CD14-positive monocyte (primary cell): ENCODE results near the gene CNPPD1. TPM values are rescaled to one million over a fixed set of nuclear protein-coding genes. Genes with fewer than 3 reads are reported as not detected.

Experiments
- DNase-seq, 3 donors: peaks; one replicate each; pipeline ENCODE4 v3.0.0-alpha.2; 2011 to 2022
- H2AFZ ChIP-seq: 2 replicates; pipeline ENCODE4 v1.6.0; 2012; ENCODE audit warnings: mild to moderate bottlenecking, low read depth, low read length, inconsistent platforms; ENCODE audit not compliant: insufficient read depth, poor library complexity, severe bottlenecking
- H3K27ac ChIP-seq, 2 donors: 1 replicate in 1 of 2; 2 replicates in 1 of 2; pipeline ENCODE4 v1.5.1; 2012 to 2013; ENCODE audit warnings: low read length in 2 of 2, control low read depth in 1 of 2, inconsistent platforms in 1 of 2, low read depth in 1 of 2, mild to moderate bottlenecking in 1 of 2
- H3K27me3 ChIP-seq, 2 donors: one replicate each; pipeline versions ENCODE4 v1.6.0 to v1.6.1; 2011 to 2013; ENCODE audit warnings: low read length in 2 of 2; ENCODE audit not compliant: control insufficient read depth in 2 of 2, insufficient read depth in 2 of 2
- H3K36me3 ChIP-seq, 2 donors: replicated peaks in 1 of 2; 1 replicate in 1 of 2; 2 replicates in 1 of 2; pipeline versions ENCODE4 v1.5.1 to v1.6.1; 2012 to 2013; ENCODE audit warnings: low read length in 2 of 2, control low read depth in 1 of 2, inconsistent platforms in 1 of 2, mild to moderate bottlenecking in 1 of 2; ENCODE audit not compliant: insufficient read depth in 2 of 2, control insufficient read depth in 1 of 2
- H3K4me1 ChIP-seq, 2 donors: 1 replicate in 1 of 2; 2 replicates in 1 of 2; pipeline versions ENCODE4 v1.5.1 to v1.6.1; 2012 to 2013; ENCODE audit warnings: low read length in 2 of 2, control low read depth in 1 of 2, inconsistent platforms in 1 of 2, mild to moderate bottlenecking in 1 of 2, moderate library complexity in 1 of 2; ENCODE audit not compliant: insufficient read depth in 2 of 2, control insufficient read depth in 1 of 2
- H3K4me2 ChIP-seq: replicated peaks from 2 replicates; pipeline ENCODE3; 2012; ENCODE audit warnings: low read length, moderate library complexity, mild to moderate bottlenecking; ENCODE audit not compliant: poor library complexity, severe bottlenecking; ENCODE audit errors: extremely low read depth
- H3K4me3 ChIP-seq, 3 experiments: fragments of 200-600 bp in 1 of 3; sonication (generic) in 1 of 3; replicated peaks in 1 of 3; 1 replicate in 2 of 3; 2 replicates in 1 of 3; pipeline ENCODE4 v1.5.1; 2011 to 2013; ENCODE audit warnings: low read length in 3 of 3, mild to moderate bottlenecking in 3 of 3, control low read depth in 2 of 3, low read depth in 2 of 3, inconsistent platforms in 1 of 3, moderate library complexity in 1 of 3
- H3K79me2 ChIP-seq: 2 replicates; pipeline ENCODE4 v1.6.0; 2012; ENCODE audit warnings: mild to moderate bottlenecking, control low read depth, inconsistent platforms, low read length, moderate library complexity; ENCODE audit not compliant: insufficient read depth
- H3K9ac ChIP-seq: 2 replicates; pipeline ENCODE4 v1.6.0; 2017; ENCODE audit warnings: low read length, mild to moderate bottlenecking; ENCODE audit not compliant: insufficient read depth, poor library complexity, severe bottlenecking
- H3K9me3 ChIP-seq, 2 donors: replicated peaks in 1 of 2; 1 replicate in 1 of 2; 2 replicates in 1 of 2; pipeline versions ENCODE4 v1.5.1 to v1.6.1; 2012 to 2013; ENCODE audit warnings: low read length in 2 of 2, control low read depth in 1 of 2; ENCODE audit not compliant: control insufficient read depth in 1 of 2, insufficient read depth in 1 of 2
- H4K20me1 ChIP-seq: 2 replicates; pipeline ENCODE4 v1.6.0; 2012; ENCODE audit warnings: mild to moderate bottlenecking, low read length, control low read depth, moderate library complexity; ENCODE audit not compliant: insufficient read depth
- H3K27ac Mint-ChIP-seq, 7 donors: one replicate each; pipeline ENCODE4 v1.8.0; 2020; ENCODE audit warnings: mild to moderate bottlenecking in 7 of 7, mixed read lengths in 7 of 7, moderate library complexity in 6 of 7, inconsistent platforms in 2 of 7
- H3K27me3 Mint-ChIP-seq, 3 donors: one replicate each; pipeline ENCODE4 v1.8.0; 2021 to 2022; ENCODE audit warnings: low read depth in 3 of 3, mild to moderate bottlenecking in 3 of 3, mixed read lengths in 3 of 3, moderate library complexity in 3 of 3, inconsistent platforms in 1 of 3
- H3K36me3 Mint-ChIP-seq, 2 donors: one replicate each; pipeline ENCODE4 v1.8.0; 2020; ENCODE audit warnings: mixed read lengths in 2 of 2, inconsistent platforms in 1 of 2, mild to moderate bottlenecking in 1 of 2
- H3K4me1 Mint-ChIP-seq: one replicate; pipeline ENCODE4 v1.8.0; 2020; ENCODE audit warnings: mild to moderate bottlenecking, mixed read lengths
- H3K4me3 Mint-ChIP-seq, 2 donors: one replicate each; pipeline ENCODE4 v1.8.0; 2020; ENCODE audit warnings: mild to moderate bottlenecking in 2 of 2, mixed read lengths in 2 of 2, moderate library complexity in 1 of 2
- H3K9me3 Mint-ChIP-seq, 7 donors: one replicate each; pipeline ENCODE4 v1.8.0; 2020 to 2022; ENCODE audit warnings: mixed read lengths in 7 of 7, mild to moderate bottlenecking in 6 of 7, moderate library complexity in 6 of 7, inconsistent platforms in 2 of 7
- CTCF ChIP-seq: fragments of 200-600 bp; IDR thresholded peaks from one replicate; pipeline ENCODE4 v1.8.0; 2022; ENCODE audit warnings: antibody characterized with exemption, mild to moderate bottlenecking
- WGBS: methylation state at CpG from one replicate; pipeline ENCODE4 v1.1.5; 2013; ENCODE audit warnings: missing lambda C conversion rate; ENCODE audit not compliant: insufficient coverage; 5-methylcytosine and 5-hydroxymethylcytosine counted together
- intact Hi-C, 2 donors: fragments of 100-400 bp; cut with micrococcal nuclease; formaldehyde crosslinking; loops; one replicate each; pipeline versions ENCODE4 v1.15.0 to v1.15.1; 2023
- polyA plus RNA-seq, 3 donors: library from polyadenylated mRNA; depleted of rRNA in 1 of 3; unstranded in 2 of 3; stranded (reverse) in 1 of 3; fragments of 300-500 nt in 2 of 3; fragments of >200 nt in 1 of 3; fragmentation: Illumina TruSeq in 2 of 3; gene quantifications; 1 replicate in 2 of 3; 2 replicates in 1 of 3; pipeline ENCODE4 v1.2.3, GENCODE V29; 2012 to 2021

The CNPPD1 gene
- polyA plus RNA-seq, 3 donors = 68.8 to 109 (median 71.3) TPM

GRCh38 chr2:219171231-219171651 is 5.5 kb downstream of the CNPPD1 start:
- peak overlapping the region; percentile 18 to 66 for H3K27ac ChIP-seq
- H3K27me3 ChIP-seq = no peaks in the 10 kb centered on the region
- H3K9ac ChIP-seq = no peak overlapping the region
- peaks cover 48% of the 10 kb centered on the region for H4K20me1 ChIP-seq
- peaks cover 44 to 59% of the 10 kb centered on the region in 2 donors for H3K36me3 Mint-ChIP-seq
- peaks cover 0 to 4% (median 2%) of the 10 kb centered on the region in 3 donors for H3K27me3 Mint-ChIP-seq
- no peak overlapping the region for H3K4me3 Mint-ChIP-seq
- no peak overlapping the region for H3K4me2 ChIP-seq
- peaks cover 25% of the 10 kb centered on the region for H3K79me2 ChIP-seq
- intact Hi-C loops = loop anchor here (2.0 to 10.0 kb wide), 2 partner anchors 40 to 434 kb away; no protein-coding TSS in a partner anchor
- peaks cover 12 to 21% of the 10 kb centered on the region in 2 donors for H3K4me1 ChIP-seq
- peaks cover 37% of the 10 kb centered on the region for H3K4me1 Mint-ChIP-seq
- peaks cover 34 to 45% of the 10 kb centered on the region in 2 donors for H3K36me3 ChIP-seq
- no peaks in the 10 kb centered on the region for H3K9me3 Mint-ChIP-seq
- 81% methylated on average over 5 of the region's 6 CpGs for WGBS
- peak; percentile 87 for TF ChIP-seq CTCF
- DNase-seq = peak in 2 of 3 donors; percentile 33 to 54
- no peaks in the 10 kb centered on the region for H3K9me3 ChIP-seq
- H2AFZ ChIP-seq = no peak overlapping the region
- H3K4me3 ChIP-seq = no peak overlapping the region
- peak overlapping the region in 4 of 7 donors; percentile 48 to 84 (median 73) for H3K27ac Mint-ChIP-seq

- Histone ChIP-seq H3K9ac (no peak within 1 kb of the TSS), H2AFZ (no peak within 1 kb of the TSS), H3K36me3 (peaks cover 34 to 41% of the 10 kb centered on the region in 2 donors), H3K4me1 (peaks cover 3 to 10% of the 10 kb centered on the region in 2 donors), H3K4me3 (no peak within 1 kb of the TSS), H3K9me3 (no peaks in the 10 kb centered on the region), H3K4me2 (no peak within 1 kb of the TSS), H3K27ac (no peak within 1 kb of the TSS), H3K79me2 (peaks cover 14% of the 10 kb centered on the region), H4K20me1 (peaks cover 43% of the 10 kb centered on the region), H3K27me3 (no peaks in the 10 kb centered on the region)
- Mint-ChIP-seq H3K27ac (peak within 1 kb of the TSS in 1 of 7 donors; percentile 24), H3K4me1 (peaks cover 28% of the 10 kb centered on the region), H3K4me3 (no peak within 1 kb of the TSS), H3K9me3 (no peaks in the 10 kb centered on the region), H3K36me3 (peaks cover 47 to 58% of the 10 kb centered on the region in 2 donors), H3K27me3 (peaks cover 0 to 7% (median 2%) of the 10 kb centered on the region in 3 donors)
- intact Hi-C loops = loop anchor here (2.0 to 10.0 kb wide), 3 partner anchors 41 to 435 kb away; partner anchors contain the start of gene GMPPA (in 1 of the 2)
- WGBS = 100% methylated on average over 4 of the region's 10 CpGs
- no peak for TF ChIP-seq CTCF
- no peak for DNase-seq
These were observed 6.6 kb downstream of the CNPPD1 start, which contains the start of gene SLC23A3 for GRCh38 chr2:219169930-219170654. TSS of gene SLC23A3 (minus strand) at chr2:219170029. CDS start at chr2:219169984, 45 bp downstream.
